ENCODE data around the gene ACAT2. TPM values are rescaled to one million over a fixed set of nuclear protein-coding genes. Genes with fewer than 3 reads are reported as not detected.

ACAT2 gene
- total RNA-seq, 1 donor, result 22.1 TPM

- peak; percentile 24 for DNase-seq (ENCODE audit: low read depth)
- no peak overlapping the region for H3K4me3 ChIP-seq (ENCODE audit: low read depth, low read length)
- TF ChIP-seq CTCF (IDR thresholded peaks at IDR 0.05; ENCODE audit: insufficient read depth, low read length), result no peak
Observed at GRCh38 chr6:159805440-159806020, 43.7 kb downstream of the ACAT2 start.

- DNase-seq (ENCODE audit: low read depth), result peak; percentile 14
- H3K4me3 ChIP-seq (ENCODE audit: low read depth, low read length), result no peak overlapping the region
- TF ChIP-seq CTCF (IDR thresholded peaks at IDR 0.05; ENCODE audit: insufficient read depth, low read length), result no peak
Observed at GRCh38 chr6:159806021-159806458, 44.2 kb downstream of the ACAT2 start.

- no peak for TF ChIP-seq CTCF (IDR thresholded peaks at IDR 0.05; ENCODE audit: insufficient read depth, low read length)
- H3K4me3 ChIP-seq (ENCODE audit: low read depth, low read length), result no peak overlapping the region
- peak; percentile 71 for DNase-seq (ENCODE audit: low read depth)
Observed at GRCh38 chr6:159807150-159807858, 45.5 kb downstream of the ACAT2 start.

GRCh38 chr6:159808647-159809046 is 46.8 kb downstream of the ACAT2 start:
- no peak for DNase-seq (ENCODE audit: low read depth)
- no peak for TF ChIP-seq CTCF (IDR thresholded peaks at IDR 0.05; ENCODE audit: insufficient read depth, low read length)
- H3K4me3 ChIP-seq (ENCODE audit: low read depth, low read length), result no peak overlapping the region

GRCh38 chr6:159809149-159809548 is 47.3 kb downstream of the ACAT2 start:
- no peak overlapping the region for H3K4me3 ChIP-seq (ENCODE audit: low read depth, low read length)
- DNase-seq (ENCODE audit: low read depth), result no peak
- TF ChIP-seq CTCF (IDR thresholded peaks at IDR 0.05; ENCODE audit: insufficient read depth, low read length), result no peak

- no peak for DNase-seq (ENCODE audit: low read depth)
- no peak overlapping the region for H3K4me3 ChIP-seq (ENCODE audit: low read depth, low read length)
- no peak for TF ChIP-seq CTCF (IDR thresholded peaks at IDR 0.05; ENCODE audit: insufficient read depth, low read length)
Observed at GRCh38 chr6:159813781-159814180, 51.9 kb downstream of the ACAT2 start.

All from fibroblast of the aortic adventitia (primary cell).